ENCODE results near the gene GPC6. TPM values are rescaled to one million over a fixed set of nuclear protein-coding genes. Genes with fewer than 3 reads are reported as not detected.

Gene GPC6
- total RNA-seq, 1 experiment from 2014 or later: 0.22 TPM

DNA sequence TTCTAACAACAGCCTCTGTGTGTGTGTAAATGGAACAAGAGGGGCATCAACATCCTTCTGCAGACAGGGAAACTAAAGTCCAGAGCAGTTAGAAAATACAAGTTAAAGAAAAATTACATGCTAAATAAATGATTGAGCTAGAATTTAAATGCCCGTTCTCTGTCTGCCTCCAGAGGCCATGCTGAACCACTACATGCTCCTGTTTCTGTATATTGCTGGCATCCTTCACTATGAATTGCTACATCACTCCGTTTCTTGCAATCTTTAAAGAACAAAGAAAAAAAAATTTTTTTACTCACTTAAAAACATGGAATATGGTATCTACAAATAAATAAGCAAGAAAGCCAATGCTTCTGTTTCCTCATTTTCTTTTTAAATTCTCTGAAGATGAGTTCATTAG is 1205.0 kb downstream of the GPC6 start:
- TF ChIP-seq EGR1 (IDR thresholded peaks at IDR 0.05; ENCODE audit: low read depth) (no peak), POLR2A (IDR thresholded peaks at IDR 0.05; ENCODE audit: borderline replicate concordance, extremely low read depth, insufficient read depth, insufficient read length) (no peak), SP1 (IDR thresholded peaks at IDR 0.05; ENCODE audit: low read depth) (no peak), YY1 (IDR thresholded peaks at IDR 0.05; ENCODE audit: extremely low read depth, insufficient replicate concordance, low read depth, low read length) (no peak), CBX3 (IDR thresholded peaks at IDR 0.05; ENCODE audit: low read depth) (no peak), ZNF274 (IDR thresholded peaks at IDR 0.05; ENCODE audit: low read depth, low read length) (no peak), SIN3A (IDR thresholded peaks at IDR 0.05; ENCODE audit: low read depth) (no peak), SRF (IDR thresholded peaks at IDR 0.05; ENCODE audit: low read depth) (no peak), ELF1 (IDR thresholded peaks at IDR 0.05; ENCODE audit: borderline replicate concordance, low read depth) (no peak), POLR2AphosphoS5 (IDR thresholded peaks at IDR 0.05; ENCODE audit: low read depth, low read length) (no peak), ZFX (IDR thresholded peaks at IDR 0.05) (no peak), RAD21 (IDR thresholded peaks at IDR 0.05; ENCODE audit: low read depth) (no peak), JUND (IDR thresholded peaks at IDR 0.05) (no peak)
- TF ChIP-seq, protein P1, sequence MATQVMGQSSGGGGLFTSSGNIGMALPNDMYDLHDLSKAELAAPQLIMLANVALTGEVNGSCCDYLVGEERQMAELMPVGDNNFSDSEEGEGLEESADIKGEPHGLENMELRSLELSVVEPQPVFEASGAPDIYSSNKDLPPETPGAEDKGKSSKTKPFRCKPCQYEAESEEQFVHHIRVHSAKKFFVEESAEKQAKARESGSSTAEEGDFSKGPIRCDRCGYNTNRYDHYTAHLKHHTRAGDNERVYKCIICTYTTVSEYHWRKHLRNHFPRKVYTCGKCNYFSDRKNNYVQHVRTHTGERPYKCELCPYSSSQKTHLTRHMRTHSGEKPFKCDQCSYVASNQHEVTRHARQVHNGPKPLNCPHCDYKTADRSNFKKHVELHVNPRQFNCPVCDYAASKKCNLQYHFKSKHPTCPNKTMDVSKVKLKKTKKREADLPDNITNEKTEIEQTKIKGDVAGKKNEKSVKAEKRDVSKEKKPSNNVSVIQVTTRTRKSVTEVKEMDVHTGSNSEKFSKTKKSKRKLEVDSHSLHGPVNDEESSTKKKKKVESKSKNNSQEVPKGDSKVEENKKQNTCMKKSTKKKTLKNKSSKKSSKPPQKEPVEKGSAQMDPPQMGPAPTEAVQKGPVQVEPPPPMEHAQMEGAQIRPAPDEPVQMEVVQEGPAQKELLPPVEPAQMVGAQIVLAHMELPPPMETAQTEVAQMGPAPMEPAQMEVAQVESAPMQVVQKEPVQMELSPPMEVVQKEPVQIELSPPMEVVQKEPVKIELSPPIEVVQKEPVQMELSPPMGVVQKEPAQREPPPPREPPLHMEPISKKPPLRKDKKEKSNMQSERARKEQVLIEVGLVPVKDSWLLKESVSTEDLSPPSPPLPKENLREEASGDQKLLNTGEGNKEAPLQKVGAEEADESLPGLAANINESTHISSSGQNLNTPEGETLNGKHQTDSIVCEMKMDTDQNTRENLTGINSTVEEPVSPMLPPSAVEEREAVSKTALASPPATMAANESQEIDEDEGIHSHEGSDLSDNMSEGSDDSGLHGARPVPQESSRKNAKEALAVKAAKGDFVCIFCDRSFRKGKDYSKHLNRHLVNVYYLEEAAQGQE (IDR thresholded peaks at IDR 0.05; ENCODE audit: low read depth): no peak
- TF ChIP-seq, protein P2, sequence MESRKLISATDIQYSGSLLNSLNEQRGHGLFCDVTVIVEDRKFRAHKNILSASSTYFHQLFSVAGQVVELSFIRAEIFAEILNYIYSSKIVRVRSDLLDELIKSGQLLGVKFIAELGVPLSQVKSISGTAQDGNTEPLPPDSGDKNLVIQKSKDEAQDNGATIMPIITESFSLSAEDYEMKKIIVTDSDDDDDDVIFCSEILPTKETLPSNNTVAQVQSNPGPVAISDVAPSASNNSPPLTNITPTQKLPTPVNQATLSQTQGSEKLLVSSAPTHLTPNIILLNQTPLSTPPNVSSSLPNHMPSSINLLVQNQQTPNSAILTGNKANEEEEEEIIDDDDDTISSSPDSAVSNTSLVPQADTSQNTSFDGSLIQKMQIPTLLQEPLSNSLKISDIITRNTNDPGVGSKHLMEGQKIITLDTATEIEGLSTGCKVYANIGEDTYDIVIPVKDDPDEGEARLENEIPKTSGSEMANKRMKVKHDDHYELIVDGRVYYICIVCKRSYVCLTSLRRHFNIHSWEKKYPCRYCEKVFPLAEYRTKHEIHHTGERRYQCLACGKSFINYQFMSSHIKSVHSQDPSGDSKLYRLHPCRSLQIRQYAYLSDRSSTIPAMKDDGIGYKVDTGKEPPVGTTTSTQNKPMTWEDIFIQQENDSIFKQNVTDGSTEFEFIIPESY (IDR thresholded peaks at IDR 0.05; ENCODE audit: extremely low read depth, insufficient replicate concordance, low read length): no peak
- TF ChIP-seq, protein P3, sequence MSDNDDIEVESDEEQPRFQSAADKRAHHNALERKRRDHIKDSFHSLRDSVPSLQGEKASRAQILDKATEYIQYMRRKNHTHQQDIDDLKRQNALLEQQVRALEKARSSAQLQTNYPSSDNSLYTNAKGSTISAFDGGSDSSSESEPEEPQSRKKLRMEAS (IDR thresholded peaks at IDR 0.05): no peak
- TF ChIP-seq, protein P4, sequence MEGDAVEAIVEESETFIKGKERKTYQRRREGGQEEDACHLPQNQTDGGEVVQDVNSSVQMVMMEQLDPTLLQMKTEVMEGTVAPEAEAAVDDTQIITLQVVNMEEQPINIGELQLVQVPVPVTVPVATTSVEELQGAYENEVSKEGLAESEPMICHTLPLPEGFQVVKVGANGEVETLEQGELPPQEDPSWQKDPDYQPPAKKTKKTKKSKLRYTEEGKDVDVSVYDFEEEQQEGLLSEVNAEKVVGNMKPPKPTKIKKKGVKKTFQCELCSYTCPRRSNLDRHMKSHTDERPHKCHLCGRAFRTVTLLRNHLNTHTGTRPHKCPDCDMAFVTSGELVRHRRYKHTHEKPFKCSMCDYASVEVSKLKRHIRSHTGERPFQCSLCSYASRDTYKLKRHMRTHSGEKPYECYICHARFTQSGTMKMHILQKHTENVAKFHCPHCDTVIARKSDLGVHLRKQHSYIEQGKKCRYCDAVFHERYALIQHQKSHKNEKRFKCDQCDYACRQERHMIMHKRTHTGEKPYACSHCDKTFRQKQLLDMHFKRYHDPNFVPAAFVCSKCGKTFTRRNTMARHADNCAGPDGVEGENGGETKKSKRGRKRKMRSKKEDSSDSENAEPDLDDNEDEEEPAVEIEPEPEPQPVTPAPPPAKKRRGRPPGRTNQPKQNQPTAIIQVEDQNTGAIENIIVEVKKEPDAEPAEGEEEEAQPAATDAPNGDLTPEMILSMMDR (IDR thresholded peaks at IDR 0.05 in 2 of 3, conservative IDR thresholded peaks at IDR 0.05 in 1 of 3; ENCODE audit: borderline replicate concordance in 1 of 3, insufficient read depth in 1 of 3, low read depth in 2 of 3, low read length in 2 of 3): no peak
- no peak for ATAC-seq

More for the DNA sequence above, 1205.0 kb downstream of the GPC6 start:
- no peaks in the 10 kb centered on the region for H4K20me1 ChIP-seq (ENCODE audit: insufficient read depth)
- no TSS peak for BruUV-seq (replicated peaks)
- H3K4me1 ChIP-seq (ENCODE audit: control insufficient read depth in 1 of 2, insufficient read depth in 2 of 2, low read length in 2 of 2): no peaks in the 10 kb centered on the region
- DNase-seq (ENCODE audit: low read depth, low spot score): no peak
- no peak overlapping the region for H3K27ac ChIP-seq (ENCODE audit: low read depth, low read length)
- intact Hi-C loops (cut with micrococcal nuclease): loop anchor here (10.0 kb wide), 2 partner anchors 723 to 973 kb away; no protein-coding TSS in a partner anchor
- ChIA-PET RAD21 (ENCODE audit: low non-redundant PET in 1 of 2, low total read pairs in 2 of 2, uncharacterized antibody in 2 of 2, unreplicated experiment in 2 of 2) (interaction anchor here in 1 of 2 experiments (0.6 kb wide), 1 partner anchor 281 kb away, joined by 3 read pairs; no protein-coding TSS in a partner anchor), CTCF (interaction anchor here (0.7 to 7.7 kb wide), 2 partner anchors 15 to 186 kb away, joined by 3 to 110 read pairs; no protein-coding TSS in a partner anchor), POLR2A (no interaction called here)
- H3K9me2 ChIP-seq (ENCODE audit: insufficient read depth): no peaks in the 10 kb centered on the region
- H3K79me2 ChIP-seq (ENCODE audit: insufficient read depth, low read length): no peaks in the 10 kb centered on the region
- H3K9ac ChIP-seq (ENCODE audit: low read length): no peak overlapping the region
- no peaks in the 10 kb centered on the region for H3K27me3 ChIP-seq (ENCODE audit: insufficient read depth, low read length)
- H3K36me3 ChIP-seq (ENCODE audit: control insufficient read depth in 1 of 2, insufficient read depth in 2 of 2, low read length in 2 of 2): no peaks in the 10 kb centered on the region
- no peak overlapping the region for H2AFZ ChIP-seq (ENCODE audit: low read depth, low read length, poor library complexity, severe bottlenecking)
- H3K4me3 ChIP-seq (replicated peaks in 1 of 2; ENCODE audit: low read depth in 1 of 2, low read length in 2 of 2): no peak overlapping the region
- H3K9me3 ChIP-seq (ENCODE audit: control insufficient read depth in 1 of 2, insufficient read depth in 1 of 2, low read depth in 1 of 2, low read length in 2 of 2): no peaks in the 10 kb centered on the region
- H3K4me2 ChIP-seq (ENCODE audit: low read length): no peak overlapping the region
